Measurements from ENCODE around the gene CSK.
"Not testable (repeated sequence)": the region's sequence is repeated elsewhere in the genome, so short reads cannot be mapped to it uniquely, and the experiment has no call there.

The CSK gene

GRCh38 chr15:74781431-74782258 lies at the start of gene CSK:
Gene CSK (plus strand): TSS chr15:74782080. CDS start chr15:74798298, 16,218 bp downstream.
- no peak for DNase-seq (ENCODE audit: low read depth)

- no peak for DNase-seq (ENCODE audit: low read depth)
Observed at GRCh38 chr15:74732846-74733245, 49.0 kb upstream of the CSK start.

DNA sequence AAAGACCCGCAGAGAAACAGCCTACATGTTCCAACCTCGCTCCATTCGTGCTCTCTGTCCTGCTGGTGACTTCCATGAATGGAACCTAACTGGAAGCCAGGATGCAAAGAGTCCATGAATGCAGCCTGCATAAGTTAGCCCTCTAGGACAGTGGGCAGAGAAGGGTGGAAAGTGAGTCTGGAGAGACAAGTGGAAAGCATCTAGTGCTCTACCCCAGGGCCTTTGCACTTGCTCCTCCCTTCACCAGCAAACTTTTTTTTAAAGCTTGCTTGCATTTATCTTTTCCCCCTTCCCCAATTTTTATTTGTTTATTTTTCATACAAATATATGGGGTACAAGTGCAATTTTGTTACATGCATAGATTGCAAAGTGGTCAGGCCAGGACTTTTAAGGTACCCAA lies 48.6 kb upstream of the CSK start:
- DNase-seq (ENCODE audit: low read depth): no peak

GRCh38 chr15:74735305-74735704 lies 46.6 kb upstream of the CSK start:
- DNase-seq (ENCODE audit: low read depth): no peak

DNA sequence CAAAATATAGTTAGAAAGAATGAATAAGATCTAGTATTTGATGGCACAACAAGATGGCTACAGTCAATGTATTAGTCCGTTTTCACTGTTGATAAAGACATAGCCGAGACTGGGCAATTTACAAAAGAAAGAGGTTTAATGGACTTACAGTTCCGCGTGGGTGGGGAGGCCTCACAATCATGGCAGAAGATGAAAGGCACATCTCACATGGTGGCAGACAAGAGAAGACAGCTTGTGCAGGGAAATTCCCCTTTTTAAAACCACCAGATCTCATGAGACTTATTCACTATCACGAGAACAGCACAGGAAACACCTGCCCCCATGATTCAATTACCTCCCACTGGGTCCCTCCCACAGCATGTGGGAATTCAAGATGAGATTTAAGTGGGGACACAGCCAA lies 43.6 kb upstream of the CSK start:
- not testable (repeated sequence) for DNase-seq (ENCODE audit: low read depth)

DNA sequence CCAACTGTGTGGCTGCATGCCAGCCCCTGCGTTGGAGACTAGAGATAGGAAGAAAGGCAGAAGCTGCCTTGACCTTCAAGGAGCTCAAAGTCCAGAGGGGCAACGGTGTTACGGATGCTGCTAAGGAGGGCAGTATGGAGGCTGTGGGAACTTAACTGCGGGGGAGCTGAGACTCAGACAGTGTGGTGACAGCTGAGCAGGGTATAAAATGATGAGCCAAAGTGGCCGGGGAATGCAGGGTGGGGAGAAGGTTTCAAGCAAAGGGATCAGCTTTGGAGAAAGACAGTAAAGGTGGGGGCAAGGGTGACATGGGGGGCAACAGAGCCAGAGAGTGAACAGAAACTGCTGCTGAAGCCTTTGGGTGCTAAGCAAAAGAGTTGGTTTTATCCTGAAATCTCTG lies 39.5 kb upstream of the CSK start:
- DNase-seq (ENCODE audit: low read depth): no peak

DNA sequence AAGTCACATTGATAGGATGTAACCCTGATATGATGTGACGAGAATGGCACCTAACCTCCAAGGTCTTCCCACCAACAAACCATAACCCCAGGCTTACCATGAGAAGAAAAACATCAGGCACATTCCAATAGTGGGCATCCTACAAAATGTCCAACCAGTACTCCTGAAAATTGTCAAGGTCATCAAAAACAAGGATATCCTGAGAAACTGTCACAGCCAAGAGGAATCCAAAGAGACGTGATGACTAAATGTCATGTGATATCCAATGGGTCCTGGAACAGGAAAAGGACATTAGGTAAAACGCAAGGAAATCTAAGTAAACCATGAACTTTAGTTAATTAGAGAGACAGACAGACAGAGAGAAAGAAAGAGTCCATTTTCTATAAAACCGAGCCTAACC lies 35.5 kb upstream of the CSK start:
- DNase-seq (ENCODE audit: low read depth): no peak

DNA sequence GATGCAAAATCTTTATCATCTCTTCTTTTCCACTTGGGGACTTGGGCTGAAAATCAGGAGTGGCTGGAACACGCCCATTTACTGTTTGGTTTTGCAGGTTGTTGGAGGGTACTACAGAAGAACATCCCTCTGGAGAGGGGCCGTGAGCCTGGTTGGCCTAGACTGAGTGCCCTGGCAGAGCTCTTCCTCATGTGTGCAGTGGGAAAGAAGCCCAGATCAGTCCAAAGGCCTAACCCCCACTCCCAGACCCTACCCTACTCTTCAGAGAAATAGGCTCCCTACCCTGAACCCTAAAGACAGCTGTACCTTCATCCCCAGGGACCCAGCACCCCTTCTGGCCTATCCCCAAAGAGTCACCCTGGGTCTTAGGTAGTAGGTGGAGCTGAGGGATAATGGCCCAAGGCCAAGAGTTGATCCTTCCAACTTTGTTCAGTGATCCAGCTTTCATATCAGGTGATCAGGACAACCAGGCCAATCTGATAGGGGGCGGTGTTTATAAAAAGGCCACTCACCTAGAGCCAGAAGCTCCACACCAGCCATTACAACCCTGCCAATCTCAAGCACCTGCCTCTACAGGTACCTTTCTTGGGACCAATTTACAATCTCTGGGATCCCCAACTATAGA lies 33.4 kb upstream of the CSK start, which contains the start of gene CYP1A2:
CYP1A2 (plus strand) TSS at position 524 of the 625 bp plus-strand sequence. CDS start 894 bp downstream, outside the sequence.
- no peak for DNase-seq (ENCODE audit: low read depth)

GRCh38 chr15:74749832-74750231 lies 32.0 kb upstream of the CSK start:
- DNase-seq (ENCODE audit: low read depth): no peak

DNA sequence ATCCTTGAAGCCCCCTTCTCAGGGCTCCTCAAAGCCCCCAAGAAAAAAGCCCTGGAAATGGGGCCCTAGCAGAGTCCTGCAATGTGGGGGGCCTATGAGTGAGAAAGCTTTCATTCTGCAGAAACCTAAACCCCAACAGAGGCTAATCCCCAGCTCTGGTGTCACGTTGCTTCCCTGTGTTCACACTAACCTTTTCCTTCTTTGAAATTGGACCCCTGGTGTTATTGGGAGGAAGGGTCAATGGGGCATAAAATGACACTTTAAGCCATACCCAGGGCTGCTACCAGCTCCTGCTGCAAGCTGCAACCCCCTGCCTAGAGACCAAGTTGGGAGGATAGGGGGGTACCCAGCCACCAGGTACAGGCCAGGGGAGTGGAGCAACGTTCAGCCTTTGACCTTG lies 31.1 kb upstream of the CSK start:
- no peak for DNase-seq (ENCODE audit: low read depth)

DNA sequence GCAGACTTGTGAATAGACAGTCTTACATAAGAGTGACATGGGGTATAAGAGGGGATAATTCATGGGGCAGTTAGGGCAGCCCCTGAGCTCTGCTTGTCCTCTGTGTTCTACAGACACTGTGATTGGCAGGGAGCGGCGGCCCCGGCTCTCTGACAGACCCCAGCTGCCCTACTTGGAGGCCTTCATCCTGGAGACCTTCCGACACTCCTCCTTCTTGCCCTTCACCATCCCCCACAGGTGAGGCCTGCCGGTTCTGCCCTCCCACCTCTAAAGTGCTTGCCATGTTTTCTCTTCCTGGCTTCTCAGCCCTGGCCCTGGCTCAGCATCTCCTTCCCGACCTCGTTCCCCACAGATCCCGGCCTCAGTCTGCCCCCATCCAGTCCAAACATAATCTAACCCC lies 29.9 kb upstream of the CSK start:
- DNase-seq (ENCODE audit: low read depth): no peak

GRCh38 chr15:74752531-74752930 lies 29.3 kb upstream of the CSK start:
- DNase-seq (ENCODE audit: low read depth): no peak

DNA sequence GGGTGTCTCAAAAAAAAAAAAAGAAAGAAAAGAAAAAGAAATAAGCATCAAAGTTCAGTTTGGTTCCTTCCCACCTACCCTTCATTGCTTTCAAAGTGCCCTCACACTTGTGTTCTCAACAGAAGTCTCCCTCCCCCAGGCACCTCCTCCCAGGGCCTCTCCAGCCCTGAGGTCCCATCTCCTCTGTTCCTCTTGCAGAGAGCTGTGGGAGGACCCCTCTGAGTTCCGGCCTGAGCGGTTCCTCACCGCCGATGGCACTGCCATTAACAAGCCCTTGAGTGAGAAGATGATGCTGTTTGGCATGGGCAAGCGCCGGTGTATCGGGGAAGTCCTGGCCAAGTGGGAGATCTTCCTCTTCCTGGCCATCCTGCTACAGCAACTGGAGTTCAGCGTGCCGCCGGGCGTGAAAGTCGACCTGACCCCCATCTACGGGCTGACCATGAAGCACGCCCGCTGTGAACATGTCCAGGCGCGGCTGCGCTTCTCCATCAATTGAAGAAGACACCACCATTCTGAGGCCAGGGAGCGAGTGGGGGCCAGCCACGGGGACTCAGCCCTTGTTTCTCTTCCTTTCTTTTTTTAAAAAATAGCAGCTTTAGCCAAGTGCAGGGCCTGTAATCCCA lies 27.2 kb upstream of the CSK start:
- DNase-seq (ENCODE audit: low read depth): no peak

- DNase-seq (ENCODE audit: low read depth): no peak
Observed at GRCh38 chr15:74758736-74759135, 23.1 kb upstream of the CSK start.

DNA sequence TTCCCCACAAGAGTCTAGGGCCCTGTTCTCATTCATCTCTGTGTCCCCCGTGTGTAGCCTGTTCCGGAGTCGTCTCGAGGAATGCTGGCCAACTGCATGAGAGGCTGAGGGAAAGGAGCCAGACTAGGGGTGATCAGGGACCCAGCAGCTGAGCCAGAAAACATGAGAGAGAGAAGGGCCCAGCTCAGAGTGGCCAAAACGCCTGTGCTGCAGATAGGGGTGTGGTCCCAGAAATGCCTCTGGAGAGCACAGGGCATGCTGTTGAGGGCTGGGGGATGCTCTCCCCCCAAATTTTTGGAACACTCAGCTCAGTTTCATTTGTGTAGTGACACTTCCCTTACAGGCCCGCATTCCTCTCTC lies 19.1 kb upstream of the CSK start:
- no peak for DNase-seq (ENCODE audit: low read depth)

DNA sequence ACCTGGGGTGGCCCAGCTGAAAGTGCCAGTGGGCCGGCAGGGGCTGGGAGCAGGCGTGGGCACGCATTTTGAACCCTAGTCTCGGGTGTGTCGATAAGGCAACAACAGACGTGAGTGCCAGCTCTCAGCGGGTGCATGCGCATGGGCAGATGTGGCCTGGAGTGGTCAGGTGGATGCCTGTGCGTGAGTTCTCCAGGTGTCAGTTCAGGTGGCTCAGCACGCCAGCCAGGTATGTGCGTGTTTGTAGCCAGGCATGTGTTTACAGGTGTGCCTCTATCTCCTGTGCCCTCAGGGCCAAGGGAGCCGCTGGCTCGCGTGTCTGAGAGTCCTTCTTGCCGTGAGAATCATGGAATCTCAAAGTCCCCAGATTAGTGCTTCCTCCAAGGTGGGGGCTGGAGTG lies 18.5 kb upstream of the CSK start:
- no peak for DNase-seq (ENCODE audit: low read depth)

- DNase-seq (ENCODE audit: low read depth): no peak
Observed at GRCh38 chr15:74767167-74768098, 14.4 kb upstream of the CSK start.

GRCh38 chr15:74768099-74768770 lies 13.6 kb upstream of the CSK start:
- DNase-seq (ENCODE audit: low read depth): no peak

GRCh38 chr15:74768771-74769342 lies 13.0 kb upstream of the CSK start:
- no peak for DNase-seq (ENCODE audit: low read depth)

GRCh38 chr15:74769463-74770025 lies 12.3 kb upstream of the CSK start:
- DNase-seq (ENCODE audit: low read depth): no peak

Data from stimulated activated CD8-positive, alpha-beta memory T cell treated with anti-CD3 and anti-CD28 coated beads, Interleukin-15, amount 100 ng/mL, for 1 hour (primary cell).